CD14-positive monocyte (primary cell): ENCODE results near the gene MBD1. TPM values are rescaled to one million over a fixed set of nuclear protein-coding genes. Genes with fewer than 3 reads are reported as not detected.

Experiments used
- DNase-seq, 3 donors: peaks; one replicate each; pipeline ENCODE4 v3.0.0-alpha.2; 2011 to 2022
- H2AFZ ChIP-seq: 2 replicates; pipeline ENCODE4 v1.6.0; 2012; ENCODE audit warnings: mild to moderate bottlenecking, low read depth, low read length, inconsistent platforms; ENCODE audit not compliant: insufficient read depth, poor library complexity, severe bottlenecking
- H3K27ac ChIP-seq, 2 donors: 1 replicate in 1 of 2; 2 replicates in 1 of 2; pipeline ENCODE4 v1.5.1; 2012 to 2013; ENCODE audit warnings: low read length in 2 of 2, control low read depth in 1 of 2, inconsistent platforms in 1 of 2, low read depth in 1 of 2, mild to moderate bottlenecking in 1 of 2
- H3K27me3 ChIP-seq, 2 donors: one replicate each; pipeline versions ENCODE4 v1.6.0 to v1.6.1; 2011 to 2013; ENCODE audit warnings: low read length in 2 of 2; ENCODE audit not compliant: control insufficient read depth in 2 of 2, insufficient read depth in 2 of 2
- H3K36me3 ChIP-seq, 2 donors: replicated peaks in 1 of 2; 1 replicate in 1 of 2; 2 replicates in 1 of 2; pipeline versions ENCODE4 v1.5.1 to v1.6.1; 2012 to 2013; ENCODE audit warnings: low read length in 2 of 2, control low read depth in 1 of 2, inconsistent platforms in 1 of 2, mild to moderate bottlenecking in 1 of 2; ENCODE audit not compliant: insufficient read depth in 2 of 2, control insufficient read depth in 1 of 2
- H3K4me1 ChIP-seq, 2 donors: 1 replicate in 1 of 2; 2 replicates in 1 of 2; pipeline versions ENCODE4 v1.5.1 to v1.6.1; 2012 to 2013; ENCODE audit warnings: low read length in 2 of 2, control low read depth in 1 of 2, inconsistent platforms in 1 of 2, mild to moderate bottlenecking in 1 of 2, moderate library complexity in 1 of 2; ENCODE audit not compliant: insufficient read depth in 2 of 2, control insufficient read depth in 1 of 2
- H3K4me2 ChIP-seq: replicated peaks from 2 replicates; pipeline ENCODE3; 2012; ENCODE audit warnings: low read length, moderate library complexity, mild to moderate bottlenecking; ENCODE audit not compliant: poor library complexity, severe bottlenecking; ENCODE audit errors: extremely low read depth
- H3K4me3 ChIP-seq, 3 experiments: fragments of 200-600 bp in 1 of 3; sonication (generic) in 1 of 3; replicated peaks in 1 of 3; 1 replicate in 2 of 3; 2 replicates in 1 of 3; pipeline ENCODE4 v1.5.1; 2011 to 2013; ENCODE audit warnings: low read length in 3 of 3, mild to moderate bottlenecking in 3 of 3, control low read depth in 2 of 3, low read depth in 2 of 3, inconsistent platforms in 1 of 3, moderate library complexity in 1 of 3
- H3K79me2 ChIP-seq: 2 replicates; pipeline ENCODE4 v1.6.0; 2012; ENCODE audit warnings: mild to moderate bottlenecking, control low read depth, inconsistent platforms, low read length, moderate library complexity; ENCODE audit not compliant: insufficient read depth
- H3K9ac ChIP-seq: 2 replicates; pipeline ENCODE4 v1.6.0; 2017; ENCODE audit warnings: low read length, mild to moderate bottlenecking; ENCODE audit not compliant: insufficient read depth, poor library complexity, severe bottlenecking
- H3K9me3 ChIP-seq, 2 donors: replicated peaks in 1 of 2; 1 replicate in 1 of 2; 2 replicates in 1 of 2; pipeline versions ENCODE4 v1.5.1 to v1.6.1; 2012 to 2013; ENCODE audit warnings: low read length in 2 of 2, control low read depth in 1 of 2; ENCODE audit not compliant: control insufficient read depth in 1 of 2, insufficient read depth in 1 of 2
- H4K20me1 ChIP-seq: 2 replicates; pipeline ENCODE4 v1.6.0; 2012; ENCODE audit warnings: mild to moderate bottlenecking, low read length, control low read depth, moderate library complexity; ENCODE audit not compliant: insufficient read depth
- H3K27ac Mint-ChIP-seq, 7 donors: one replicate each; pipeline ENCODE4 v1.8.0; 2020; ENCODE audit warnings: mild to moderate bottlenecking in 7 of 7, mixed read lengths in 7 of 7, moderate library complexity in 6 of 7, inconsistent platforms in 2 of 7
- H3K27me3 Mint-ChIP-seq, 3 donors: one replicate each; pipeline ENCODE4 v1.8.0; 2021 to 2022; ENCODE audit warnings: low read depth in 3 of 3, mild to moderate bottlenecking in 3 of 3, mixed read lengths in 3 of 3, moderate library complexity in 3 of 3, inconsistent platforms in 1 of 3
- H3K36me3 Mint-ChIP-seq, 2 donors: one replicate each; pipeline ENCODE4 v1.8.0; 2020; ENCODE audit warnings: mixed read lengths in 2 of 2, inconsistent platforms in 1 of 2, mild to moderate bottlenecking in 1 of 2
- H3K4me1 Mint-ChIP-seq: one replicate; pipeline ENCODE4 v1.8.0; 2020; ENCODE audit warnings: mild to moderate bottlenecking, mixed read lengths
- H3K4me3 Mint-ChIP-seq, 2 donors: one replicate each; pipeline ENCODE4 v1.8.0; 2020; ENCODE audit warnings: mild to moderate bottlenecking in 2 of 2, mixed read lengths in 2 of 2, moderate library complexity in 1 of 2
- H3K9me3 Mint-ChIP-seq, 7 donors: one replicate each; pipeline ENCODE4 v1.8.0; 2020 to 2022; ENCODE audit warnings: mixed read lengths in 7 of 7, mild to moderate bottlenecking in 6 of 7, moderate library complexity in 6 of 7, inconsistent platforms in 2 of 7
- CTCF ChIP-seq: fragments of 200-600 bp; IDR thresholded peaks from one replicate; pipeline ENCODE4 v1.8.0; 2022; ENCODE audit warnings: antibody characterized with exemption, mild to moderate bottlenecking
- WGBS: methylation state at CpG from one replicate; pipeline ENCODE4 v1.1.5; 2013; ENCODE audit warnings: missing lambda C conversion rate; ENCODE audit not compliant: insufficient coverage; 5-methylcytosine and 5-hydroxymethylcytosine counted together
- intact Hi-C, 2 donors: fragments of 100-400 bp; cut with micrococcal nuclease; formaldehyde crosslinking; loops; one replicate each; pipeline versions ENCODE4 v1.15.0 to v1.15.1; 2023
- polyA plus RNA-seq, 3 donors: library from polyadenylated mRNA; depleted of rRNA in 1 of 3; unstranded in 2 of 3; stranded (reverse) in 1 of 3; fragments of 300-500 nt in 2 of 3; fragments of >200 nt in 1 of 3; fragmentation: Illumina TruSeq in 2 of 3; gene quantifications; 1 replicate in 2 of 3; 2 replicates in 1 of 3; pipeline ENCODE4 v1.2.3, GENCODE V29; 2012 to 2021

Gene MBD1
- polyA plus RNA-seq, 3 donors = 13.2 to 88.6 (median 17.4) TPM

GRCh38 chr18:50315100-50315871, 34.0 kb upstream of the MBD1 start:
- no peaks in the 10 kb centered on the region for H3K9me3 ChIP-seq
- intact Hi-C loops = no loop called here
- Mint-ChIP-seq H3K27ac (no peak overlapping the region), H3K9me3 (peaks cover 0 to 4% (median 0%) of the 10 kb centered on the region in 7 donors), H3K4me1 (peaks cover 7% of the 10 kb centered on the region), H3K4me3 (no peak overlapping the region), H3K36me3 (no peaks in the 10 kb centered on the region), H3K27me3 (peaks cover 18 to 26% (median 19%) of the 10 kb centered on the region in 3 donors)
- H3K4me2 ChIP-seq = no peak overlapping the region
- no peak overlapping the region for H3K27ac ChIP-seq
- no peaks in the 10 kb centered on the region for H3K79me2 ChIP-seq
- peaks cover 5 to 8% of the 10 kb centered on the region in 2 donors for H3K4me1 ChIP-seq
- H3K4me3 ChIP-seq = no peak overlapping the region
- H3K9ac ChIP-seq = no peak overlapping the region
- 80% methylated on average over 1 of the region's 5 CpGs for WGBS
- H3K36me3 ChIP-seq = no peaks in the 10 kb centered on the region
- H3K27me3 ChIP-seq = peaks cover 10 to 13% of the 10 kb centered on the region in 2 donors
- DNase-seq = no peak
- H4K20me1 ChIP-seq = no peaks in the 10 kb centered on the region
- no peak for TF ChIP-seq CTCF
- no peak overlapping the region for H2AFZ ChIP-seq

GRCh38 chr18:50313873-50314460, 32.6 kb upstream of the MBD1 start:
- Histone ChIP-seq H2AFZ (no peak overlapping the region), H3K4me3 (no peak overlapping the region), H3K4me2 (no peak overlapping the region), H3K27ac (no peak overlapping the region), H3K27me3 (peaks cover 10 to 11% of the 10 kb centered on the region in 2 donors), H3K79me2 (no peaks in the 10 kb centered on the region), H4K20me1 (no peaks in the 10 kb centered on the region), H3K9me3 (no peaks in the 10 kb centered on the region), H3K36me3 (no peaks in the 10 kb centered on the region), H3K4me1 (peaks cover 6 to 11% of the 10 kb centered on the region in 2 donors), H3K9ac (no peak overlapping the region)
- TF ChIP-seq CTCF = no peak
- peaks cover 15 to 20% (median 16%) of the 10 kb centered on the region in 3 donors for H3K27me3 Mint-ChIP-seq
- intact Hi-C loops = no loop called here
- peaks cover 0 to 2% of the 10 kb centered on the region in 2 donors for H3K36me3 Mint-ChIP-seq
- no peak overlapping the region for H3K4me3 Mint-ChIP-seq
- 100% methylated on average over 1 of the region's 2 CpGs for WGBS
- no peak overlapping the region for H3K27ac Mint-ChIP-seq
- H3K9me3 Mint-ChIP-seq = peaks cover 0 to 6% (median 0%) of the 10 kb centered on the region in 7 donors
- H3K4me1 Mint-ChIP-seq = peaks cover 9% of the 10 kb centered on the region
- no peak for DNase-seq
